ENCODE data around the gene SART3. TPM values are rescaled to one million over a fixed set of nuclear protein-coding genes. Genes with fewer than 3 reads are reported as not detected.

Gene SART3
- total and polyA plus RNA-seq, 2 of the 8 experiments (the other 6 are each of a cell fraction or from before 2014, with no cell fraction given): 16.0 to 103 TPM

DNA sequence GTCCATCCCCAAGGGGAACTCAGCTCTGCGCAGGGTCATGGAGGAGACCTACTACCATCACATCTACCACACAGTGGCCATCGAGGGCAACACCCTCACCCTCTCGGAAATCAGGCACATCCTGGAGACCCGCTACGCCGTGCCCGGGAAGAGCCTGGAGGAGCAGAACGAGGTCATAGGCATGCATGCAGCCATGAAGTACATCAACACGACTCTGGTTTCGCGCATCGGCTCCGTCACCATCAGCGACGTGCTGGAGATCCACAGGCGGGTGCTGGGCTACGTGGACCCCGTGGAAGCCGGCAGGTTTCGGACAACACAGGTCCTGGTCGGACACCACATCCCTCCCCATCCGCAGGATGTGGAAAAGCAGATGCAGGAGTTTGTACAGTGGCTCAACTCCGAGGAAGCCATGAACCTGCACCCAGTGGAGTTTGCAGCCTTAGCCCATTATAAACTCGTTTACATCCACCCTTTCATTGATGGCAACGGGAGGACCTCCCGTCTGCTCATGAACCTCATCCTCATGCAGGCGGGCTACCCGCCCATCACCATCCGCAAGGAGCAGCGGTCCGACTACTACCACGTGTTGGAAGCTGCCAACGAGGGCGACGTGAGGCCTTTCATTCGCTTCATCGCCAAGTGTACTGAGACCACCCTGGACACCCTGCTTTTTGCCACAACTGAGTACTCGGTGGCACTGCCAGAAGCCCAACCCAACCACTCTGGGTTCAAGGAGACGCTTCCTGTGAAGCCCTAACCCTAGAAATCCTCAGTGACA lies 42.1 kb downstream of the SART3 start:
- Histone ChIP-seq H2AK5ac (ENCODE audit: low read depth, low read length) (no peak overlapping the region), H2BK5ac (ENCODE audit: low read depth, low read length) (no peak overlapping the region; the same call in 1 of the 2 replicates), H3K9ac (replicated peaks in 1 of 4; ENCODE audit: extremely low read depth in 1 of 4, low read depth in 3 of 4, low read length in 3 of 4) (no peak overlapping the region), H3K36me3 (ENCODE audit: control insufficient read depth in 2 of 4, insufficient read depth in 4 of 4, low read length in 3 of 4) (peaks cover 26 to 56% (median 50%) of the 10 kb centered on the region in 4 experiments), H3K4me3 (ENCODE audit: extremely low read depth in 1 of 4, insufficient read depth in 2 of 4, low read depth in 3 of 4, low read length in 4 of 4) (no peak overlapping the region), H3K4me2 (ENCODE audit: insufficient read depth in 1 of 2, low read depth in 2 of 2, low read length in 2 of 2) (no peak overlapping the region), H4K8ac (ENCODE audit: extremely low read depth, insufficient read depth, low read length) (no peak overlapping the region; the same call in 1 of the 2 replicates), H3K79me2 (ENCODE audit: control insufficient read depth in 1 of 2, insufficient read depth in 2 of 2, low read length in 2 of 2) (peaks cover 0 to 6% of the 10 kb centered on the region in 2 experiments; a peak in 1 of 4 replicates), H3K18ac (ENCODE audit: extremely low read depth, low read length) (no peak overlapping the region), H2AFZ (ENCODE audit: low read length) (no peak overlapping the region), H3K9me3 (ENCODE audit: insufficient read depth in 2 of 2, low read depth in 1 of 2, low read length in 1 of 2) (no peaks in the 10 kb centered on the region), H4K20me1 (replicated peaks in 1 of 2; ENCODE audit: control insufficient read depth in 1 of 2, insufficient read depth in 2 of 2, low read length in 2 of 2) (peaks cover 10 to 15% of the 10 kb centered on the region in 2 experiments), H3K27me3 (replicated peaks in 1 of 4; ENCODE audit: control insufficient read depth in 3 of 4, extremely low read depth in 1 of 4, insufficient read depth in 3 of 4, low read length in 3 of 4) (no peaks in the 10 kb centered on the region), H2BK120ac (replicated peaks; ENCODE audit: low read depth, low read length) (no peak overlapping the region), H3K14ac (ENCODE audit: insufficient read length) (no peak overlapping the region), H3K23ac (ENCODE audit: insufficient read length) (no peak overlapping the region), H4K5ac (ENCODE audit: insufficient read length, low read depth, low read length) (no peak overlapping the region), H3K4me1 (replicated peaks in 1 of 4; ENCODE audit: control insufficient read depth in 3 of 4, insufficient read depth in 4 of 4, low read length in 3 of 4) (peaks cover 0 to 5% (median 3%) of the 10 kb centered on the region in 4 experiments; a peak in 6 of 7 replicates), H3K4ac (replicated peaks; ENCODE audit: insufficient read length, low read depth, low read length) (no peak overlapping the region), H3K79me1 (ENCODE audit: low read depth, low read length) (peaks cover 4% of the 10 kb centered on the region; the same call in 1 of the 2 replicates), H3K27ac (ENCODE audit: low read depth, low read length) (no peak overlapping the region), H4K91ac (replicated peaks; ENCODE audit: insufficient read length, low read length) (no peak overlapping the region), H2BK12ac (ENCODE audit: low read depth, low read length) (no peak overlapping the region), H2BK15ac (ENCODE audit: low read length) (no peak overlapping the region), H2BK20ac (ENCODE audit: low read length) (no peak overlapping the region), H3K23me2 (ENCODE audit: low read depth, low read length) (peaks cover 3% of the 10 kb centered on the region; the same call in 1 of the 2 replicates), H3K56ac (replicated peaks; ENCODE audit: insufficient read length, low read depth, low read length) (no peak overlapping the region)
- WGBS, 2 experiments (ENCODE audit: extremely low coverage in 1 of 2, insufficient coverage in 1 of 2, insufficient read length in 1 of 2, insufficient replicate concordance in 2 of 2, low coverage in 1 of 2, low lambda C conversion rate in 2 of 2, missing lambda C conversion rate in 1 of 2): 93% methylated on average over 39 of the region's 39 CpGs; no CpG with 5 or more reads in 1 of the 2 experiments
- POLR2A ChIA-PET (ENCODE audit: partially characterized antibody): interaction anchor here (0.6 kb wide), 1 partner anchor 119 kb away, joined by 3 read pairs; no protein-coding TSS in a partner anchor
- FAIRE-seq: no peak
- CTCF ChIA-PET (ENCODE audit: partially characterized antibody): interaction anchor here (0.6 to 3.9 kb wide), 8 partner anchors 8 to 527 kb away, joined by 3 to 17 read pairs (median 4); no protein-coding TSS in a partner anchor
- DNase-seq (ENCODE audit: low read depth in 1 of 2, low spot score in 2 of 2): no peak
- TF ChIP-seq KDM5A (IDR thresholded peaks at IDR 0.05; ENCODE audit: low read length) (no peak), POLR2A (IDR thresholded peaks at IDR 0.05; ENCODE audit: control extremely low read depth in 1 of 2, low read depth in 2 of 2, low read length in 2 of 2) (no peak), EP300 (IDR thresholded peaks at IDR 0.05; ENCODE audit: borderline replicate concordance in 1 of 2, low read depth in 2 of 2, low read length in 2 of 2) (no peak), TAF1 (IDR thresholded peaks at IDR 0.05; ENCODE audit: low read depth, low read length) (no peak), NANOG (IDR thresholded peaks at IDR 0.05; ENCODE audit: insufficient read depth, low read depth, low read length, poor library complexity, severe bottlenecking) (no peak), SIRT6 (IDR thresholded peaks at IDR 0.05; ENCODE audit: low read length) (no peak), TBP (IDR thresholded peaks at IDR 0.05; ENCODE audit: low read depth, low read length) (no peak), YY1 (IDR thresholded peaks at IDR 0.05; ENCODE audit: low read depth, low read length) (no peak), CEBPB (IDR thresholded peaks at IDR 0.05; ENCODE audit: low read depth, low read length) (no peak), SP4 (IDR thresholded peaks at IDR 0.05; ENCODE audit: low read length) (no peak), KDM4A (IDR thresholded peaks at IDR 0.05; ENCODE audit: low read depth, low read length, severe bottlenecking) (no peak)
- TF ChIP-seq, protein P1, sequence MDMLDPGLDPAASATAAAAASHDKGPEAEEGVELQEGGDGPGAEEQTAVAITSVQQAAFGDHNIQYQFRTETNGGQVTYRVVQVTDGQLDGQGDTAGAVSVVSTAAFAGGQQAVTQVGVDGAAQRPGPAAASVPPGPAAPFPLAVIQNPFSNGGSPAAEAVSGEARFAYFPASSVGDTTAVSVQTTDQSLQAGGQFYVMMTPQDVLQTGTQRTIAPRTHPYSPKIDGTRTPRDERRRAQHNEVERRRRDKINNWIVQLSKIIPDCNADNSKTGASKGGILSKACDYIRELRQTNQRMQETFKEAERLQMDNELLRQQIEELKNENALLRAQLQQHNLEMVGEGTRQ (IDR thresholded peaks at IDR 0.05; ENCODE audit: low read length): no peak

All from H1 (cell line).